Endothelial cell (in vitro differentiated cells): ENCODE results near the gene DLGAP1. TPM values are rescaled to one million over a fixed set of nuclear protein-coding genes. Genes with fewer than 3 reads are reported as not detected.

Source experiments
- DNase-seq: peaks from one replicate; pipeline ENCODE4 v3.0.0; 2021; ENCODE audit warnings: low spot score
- H3K27ac Mint-ChIP-seq: one replicate; pipeline ENCODE4 v1.8.0; 2021; ENCODE audit warnings: mixed read lengths, inconsistent platforms; ENCODE audit not compliant: unreplicated experiment
- H3K27me3 Mint-ChIP-seq: one replicate; pipeline ENCODE4 v1.8.0; 2021; ENCODE audit warnings: mild to moderate bottlenecking, moderate library complexity, mixed read lengths, inconsistent platforms; ENCODE audit not compliant: unreplicated experiment
- H3K36me3 Mint-ChIP-seq: one replicate; pipeline ENCODE4 v1.8.0; 2021; ENCODE audit warnings: mild to moderate bottlenecking, low read depth, mixed read lengths, inconsistent platforms; ENCODE audit not compliant: unreplicated experiment
- H3K4me1 Mint-ChIP-seq: one replicate; pipeline ENCODE4 v1.8.0; 2021; ENCODE audit warnings: mild to moderate bottlenecking, mixed read lengths, inconsistent platforms; ENCODE audit not compliant: unreplicated experiment
- H3K4me3 Mint-ChIP-seq: one replicate; pipeline ENCODE4 v1.8.0; 2021; ENCODE audit warnings: mild to moderate bottlenecking, mixed read lengths, inconsistent platforms; ENCODE audit not compliant: unreplicated experiment
- H3K9me3 Mint-ChIP-seq: one replicate; pipeline ENCODE4 v1.8.0; 2021; ENCODE audit warnings: mixed read lengths, inconsistent platforms; ENCODE audit not compliant: unreplicated experiment
- total RNA-seq: library from RNA; stranded (reverse); fragmentation: NEBNext Ultra II Directional; extraction: Animal tissue kit (Norgen Biotek cat#: 25700); gene quantifications from one replicate; pipeline ENCODE4 v1.2.1, GENCODE V29; 2021; ENCODE audit not compliant: unreplicated experiment
- TF ChIP-seq, protein P1 (sequence below): fragments of 200-600 bp; sonication (generic); IDR thresholded peaks from one replicate; pipeline ENCODE4 v1.5.0; 2021; ENCODE audit warnings: antibody characterized with exemption; ENCODE audit not compliant: unreplicated experiment

DLGAP1 gene
- total RNA-seq, 1 donor from 2014 or later, result 1.8 TPM

GRCh38 chr18:4438938-4439337, 16.2 kb downstream of the DLGAP1 start:
- Mint-ChIP-seq H3K4me1 (no peaks in the 10 kb centered on the region), H3K36me3 (no peaks in the 10 kb centered on the region), H3K27ac (no peak overlapping the region), H3K4me3 (no peak overlapping the region), H3K27me3 (no peaks in the 10 kb centered on the region), H3K9me3 (no peaks in the 10 kb centered on the region)
- TF ChIP-seq, protein P1, sequence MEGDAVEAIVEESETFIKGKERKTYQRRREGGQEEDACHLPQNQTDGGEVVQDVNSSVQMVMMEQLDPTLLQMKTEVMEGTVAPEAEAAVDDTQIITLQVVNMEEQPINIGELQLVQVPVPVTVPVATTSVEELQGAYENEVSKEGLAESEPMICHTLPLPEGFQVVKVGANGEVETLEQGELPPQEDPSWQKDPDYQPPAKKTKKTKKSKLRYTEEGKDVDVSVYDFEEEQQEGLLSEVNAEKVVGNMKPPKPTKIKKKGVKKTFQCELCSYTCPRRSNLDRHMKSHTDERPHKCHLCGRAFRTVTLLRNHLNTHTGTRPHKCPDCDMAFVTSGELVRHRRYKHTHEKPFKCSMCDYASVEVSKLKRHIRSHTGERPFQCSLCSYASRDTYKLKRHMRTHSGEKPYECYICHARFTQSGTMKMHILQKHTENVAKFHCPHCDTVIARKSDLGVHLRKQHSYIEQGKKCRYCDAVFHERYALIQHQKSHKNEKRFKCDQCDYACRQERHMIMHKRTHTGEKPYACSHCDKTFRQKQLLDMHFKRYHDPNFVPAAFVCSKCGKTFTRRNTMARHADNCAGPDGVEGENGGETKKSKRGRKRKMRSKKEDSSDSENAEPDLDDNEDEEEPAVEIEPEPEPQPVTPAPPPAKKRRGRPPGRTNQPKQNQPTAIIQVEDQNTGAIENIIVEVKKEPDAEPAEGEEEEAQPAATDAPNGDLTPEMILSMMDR, result no peak
- DNase-seq, result no peak

- Mint-ChIP-seq H3K36me3 (no peaks in the 10 kb centered on the region), H3K4me1 (no peaks in the 10 kb centered on the region), H3K4me3 (no peak overlapping the region), H3K9me3 (no peaks in the 10 kb centered on the region), H3K27ac (no peak overlapping the region), H3K27me3 (no peaks in the 10 kb centered on the region)
- DNase-seq, result no peak
- TF ChIP-seq, protein P1, result no peak
These were observed 21.4 kb downstream of the DLGAP1 start for GRCh38 chr18:4433717-4434116.

- Mint-ChIP-seq H3K27ac (no peak overlapping the region), H3K4me3 (no peak overlapping the region), H3K27me3 (no peaks in the 10 kb centered on the region), H3K36me3 (no peaks in the 10 kb centered on the region), H3K9me3 (no peaks in the 10 kb centered on the region), H3K4me1 (no peaks in the 10 kb centered on the region)
- TF ChIP-seq, protein P1, result no peak
- DNase-seq, result no peak
These were observed 24.3 kb downstream of the DLGAP1 start for GRCh38 chr18:4430836-4431235.

GRCh38 chr18:4417714-4418113, 37.4 kb downstream of the DLGAP1 start:
- Mint-ChIP-seq H3K9me3 (no peaks in the 10 kb centered on the region), H3K27ac (no peak overlapping the region), H3K27me3 (peaks cover 1% of the 10 kb centered on the region), H3K4me1 (no peaks in the 10 kb centered on the region), H3K4me3 (no peak overlapping the region), H3K36me3 (no peaks in the 10 kb centered on the region)
- no peak for DNase-seq
- TF ChIP-seq, protein P1, result no peak

DNA sequence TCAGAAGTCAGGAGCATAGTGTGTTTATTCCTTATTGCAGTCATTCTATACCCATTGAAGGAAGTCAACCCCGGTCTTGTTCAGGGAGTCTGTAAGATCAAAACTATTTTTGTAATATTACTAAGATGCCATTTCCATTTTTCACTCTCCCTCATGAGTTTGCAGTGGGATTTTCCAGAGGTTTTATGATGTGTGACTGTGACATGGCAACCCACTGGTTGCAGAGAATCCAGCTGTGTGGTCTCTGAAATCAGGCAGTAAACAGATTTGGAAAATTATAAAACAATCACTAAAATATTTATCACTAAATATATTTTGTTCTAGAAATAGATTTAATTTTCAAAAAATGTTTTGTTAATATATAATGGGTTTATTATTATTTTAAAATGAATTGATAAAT, 38.1 kb downstream of the DLGAP1 start:
- Mint-ChIP-seq H3K9me3 (no peaks in the 10 kb centered on the region), H3K4me1 (no peaks in the 10 kb centered on the region), H3K36me3 (no peaks in the 10 kb centered on the region), H3K4me3 (no peak overlapping the region), H3K27ac (no peak overlapping the region), H3K27me3 (peaks cover 1% of the 10 kb centered on the region)
- DNase-seq, result no peak
- TF ChIP-seq, protein P1, result no peak
